Stimulated activated memory B cell treated with anti-CD40 and anti-IgM and Interleukin-4, amounts not matched to agents 10 μg/mL and 1 μg/mL and 100 μg/mL, for 72 hours (primary cell): Measurements from ENCODE around the gene ACAD11.

Experiments
- ATAC-seq: fragments of 150-1000 bp; cut with Tn5 transposase; 2 replicates; pipeline ENCODE4 v1.10.0; 2021
- H3K27ac Mint-ChIP-seq: one replicate; pipeline ENCODE4 v1.8.0; 2022; ENCODE audit warnings: mild to moderate bottlenecking, mixed read lengths
- H3K27me3 Mint-ChIP-seq: one replicate; pipeline ENCODE4 v1.8.0; 2022; ENCODE audit warnings: mixed read lengths
- H3K36me3 Mint-ChIP-seq: one replicate; pipeline ENCODE4 v1.8.0; 2022; ENCODE audit warnings: mixed read lengths
- H3K4me1 Mint-ChIP-seq: one replicate; pipeline ENCODE4 v1.8.0; 2022; ENCODE audit warnings: mixed read lengths
- H3K4me3 Mint-ChIP-seq: one replicate; pipeline ENCODE4 v1.8.0; 2022; ENCODE audit warnings: mild to moderate bottlenecking, moderate library complexity, mixed read lengths
- H3K9me3 Mint-ChIP-seq: one replicate; pipeline ENCODE4 v1.8.0; 2022; ENCODE audit warnings: mixed read lengths

The ACAD11 gene

GRCh38 chr3:132596816-132597433, 62.7 kb downstream of the ACAD11 start, which contains the start of gene ACKR4:
TSS of gene ACKR4 (plus strand) at chr3:132597270. CDS start at chr3:132600398, 3,128 bp downstream.
- H3K4me1 Mint-ChIP-seq: no peaks in the 10 kb centered on the region
- H3K36me3 Mint-ChIP-seq: peaks cover 51% of the 10 kb centered on the region
- H3K9me3 Mint-ChIP-seq: peaks cover 2% of the 10 kb centered on the region
- H3K27ac Mint-ChIP-seq: no peak within 1 kb of the TSS
- ATAC-seq: no peak
- no peaks in the 10 kb centered on the region for H3K27me3 Mint-ChIP-seq
- H3K4me3 Mint-ChIP-seq: no peak within 1 kb of the TSS

GRCh38 chr3:132596326-132596725, 63.3 kb downstream of the ACAD11 start:
- peaks cover 56% of the 10 kb centered on the region for H3K36me3 Mint-ChIP-seq
- H3K4me3 Mint-ChIP-seq: no peak overlapping the region

GRCh38 chr3:132595014-132595413, 64.6 kb downstream of the ACAD11 start:
- Mint-ChIP-seq H3K9me3 (peaks cover 5% of the 10 kb centered on the region), H3K36me3 (peaks cover 69% of the 10 kb centered on the region), H3K4me1 (no peaks in the 10 kb centered on the region), H3K27me3 (no peaks in the 10 kb centered on the region), H3K4me3 (no peak overlapping the region), H3K27ac (no peak overlapping the region)
- no peak for ATAC-seq

More at GRCh38 chr3:132596326-132596725, 63.3 kb downstream of the ACAD11 start:
- H3K4me1 Mint-ChIP-seq: no peaks in the 10 kb centered on the region
- peaks cover 2% of the 10 kb centered on the region for H3K9me3 Mint-ChIP-seq
- no peaks in the 10 kb centered on the region for H3K27me3 Mint-ChIP-seq
- H3K27ac Mint-ChIP-seq: no peak overlapping the region
- ATAC-seq: no peak

- H3K4me1 Mint-ChIP-seq: no peaks in the 10 kb centered on the region
Observed at GRCh38 chr3:132594498-132594897, 65.1 kb downstream of the ACAD11 start.

GRCh38 chr3:132593947-132594323, 65.7 kb downstream of the ACAD11 start:
- no peaks in the 10 kb centered on the region for H3K4me1 Mint-ChIP-seq
- ATAC-seq: no peak
- no peak overlapping the region for H3K27ac Mint-ChIP-seq
- peaks cover 69% of the 10 kb centered on the region for H3K36me3 Mint-ChIP-seq
- H3K27me3 Mint-ChIP-seq: no peaks in the 10 kb centered on the region
- no peak overlapping the region for H3K4me3 Mint-ChIP-seq
- H3K9me3 Mint-ChIP-seq: peaks cover 5% of the 10 kb centered on the region

More at GRCh38 chr3:132594498-132594897, 65.1 kb downstream of the ACAD11 start:
- no peak for ATAC-seq
- Mint-ChIP-seq H3K27me3 (no peaks in the 10 kb centered on the region), H3K36me3 (peaks cover 70% of the 10 kb centered on the region), H3K27ac (no peak overlapping the region), H3K4me3 (no peak overlapping the region), H3K9me3 (peaks cover 5% of the 10 kb centered on the region)

GRCh38 chr3:132593241-132593946, 66.2 kb downstream of the ACAD11 start:
- H3K27ac Mint-ChIP-seq: no peak overlapping the region
- H3K4me1 Mint-ChIP-seq: no peaks in the 10 kb centered on the region
- H3K4me3 Mint-ChIP-seq: no peak overlapping the region
- peaks cover 67% of the 10 kb centered on the region for H3K36me3 Mint-ChIP-seq
- ATAC-seq: no peak
- H3K27me3 Mint-ChIP-seq: no peaks in the 10 kb centered on the region
- H3K9me3 Mint-ChIP-seq: peaks cover 5% of the 10 kb centered on the region

GRCh38 chr3:132592216-132592615, 67.4 kb downstream of the ACAD11 start:
- ATAC-seq: no peak
- no peak overlapping the region for H3K4me3 Mint-ChIP-seq
- peaks cover 8% of the 10 kb centered on the region for H3K9me3 Mint-ChIP-seq
- peaks cover 74% of the 10 kb centered on the region for H3K36me3 Mint-ChIP-seq
- no peaks in the 10 kb centered on the region for H3K4me1 Mint-ChIP-seq
- H3K27me3 Mint-ChIP-seq: no peaks in the 10 kb centered on the region
- H3K27ac Mint-ChIP-seq: no peak overlapping the region

GRCh38 chr3:132587401-132587800, 72.2 kb downstream of the ACAD11 start:
- peaks cover 54% of the 10 kb centered on the region for H3K36me3 Mint-ChIP-seq
- ATAC-seq: no peak
- H3K9me3 Mint-ChIP-seq: peaks cover 8% of the 10 kb centered on the region
- H3K27ac Mint-ChIP-seq: no peak overlapping the region
- H3K27me3 Mint-ChIP-seq: no peaks in the 10 kb centered on the region
- no peak overlapping the region for H3K4me3 Mint-ChIP-seq
- H3K4me1 Mint-ChIP-seq: no peaks in the 10 kb centered on the region

- Mint-ChIP-seq H3K4me3 (no peak overlapping the region), H3K27ac (no peak overlapping the region), H3K36me3 (peaks cover 71% of the 10 kb centered on the region), H3K27me3 (no peaks in the 10 kb centered on the region), H3K9me3 (peaks cover 4% of the 10 kb centered on the region), H3K4me1 (no peaks in the 10 kb centered on the region)
- no peak for ATAC-seq
Observed at GRCh38 chr3:132573797-132574211, 85.8 kb downstream of the ACAD11 start.

GRCh38 chr3:132570016-132570415, 89.6 kb downstream of the ACAD11 start:
- peaks cover 4% of the 10 kb centered on the region for H3K9me3 Mint-ChIP-seq
- no peaks in the 10 kb centered on the region for H3K4me1 Mint-ChIP-seq
- no peak overlapping the region for H3K4me3 Mint-ChIP-seq
- peaks cover 63% of the 10 kb centered on the region for H3K36me3 Mint-ChIP-seq
- H3K27ac Mint-ChIP-seq: no peak overlapping the region
- no peaks in the 10 kb centered on the region for H3K27me3 Mint-ChIP-seq
- ATAC-seq: no peak

GRCh38 chr3:132569580-132569979, 90.0 kb downstream of the ACAD11 start:
- no peak for ATAC-seq
- no peaks in the 10 kb centered on the region for H3K4me1 Mint-ChIP-seq
- no peak overlapping the region for H3K27ac Mint-ChIP-seq
- H3K4me3 Mint-ChIP-seq: no peak overlapping the region
- H3K9me3 Mint-ChIP-seq: peaks cover 4% of the 10 kb centered on the region
- peaks cover 66% of the 10 kb centered on the region for H3K36me3 Mint-ChIP-seq
- no peaks in the 10 kb centered on the region for H3K27me3 Mint-ChIP-seq

- Mint-ChIP-seq H3K4me3 (no peak overlapping the region), H3K27ac (no peak overlapping the region), H3K36me3 (peaks cover 69% of the 10 kb centered on the region), H3K4me1 (peaks cover 3% of the 10 kb centered on the region), H3K27me3 (no peaks in the 10 kb centered on the region), H3K9me3 (peaks cover 4% of the 10 kb centered on the region)
- ATAC-seq: no peak
Observed at GRCh38 chr3:132569153-132569552, 90.5 kb downstream of the ACAD11 start.

GRCh38 chr3:132568422-132568821, 91.2 kb downstream of the ACAD11 start:
- Mint-ChIP-seq H3K27ac (no peak overlapping the region), H3K36me3 (peaks cover 69% of the 10 kb centered on the region), H3K9me3 (peaks cover 4% of the 10 kb centered on the region), H3K4me1 (peaks cover 10% of the 10 kb centered on the region), H3K4me3 (no peak overlapping the region), H3K27me3 (no peaks in the 10 kb centered on the region)
- ATAC-seq: no peak

- Mint-ChIP-seq H3K4me1 (peaks cover 14% of the 10 kb centered on the region), H3K9me3 (no peaks in the 10 kb centered on the region), H3K36me3 (peaks cover 60% of the 10 kb centered on the region), H3K27me3 (no peaks in the 10 kb centered on the region), H3K4me3 (no peak overlapping the region), H3K27ac (peak overlapping the region; percentile 35)
- no peak for ATAC-seq
Observed at GRCh38 chr3:132564070-132564465, 95.5 kb downstream of the ACAD11 start.

- no peak overlapping the region for H3K4me3 Mint-ChIP-seq
- peaks cover 14% of the 10 kb centered on the region for H3K4me1 Mint-ChIP-seq
- H3K27ac Mint-ChIP-seq: no peak overlapping the region
- no peaks in the 10 kb centered on the region for H3K9me3 Mint-ChIP-seq
- H3K27me3 Mint-ChIP-seq: no peaks in the 10 kb centered on the region
- H3K36me3 Mint-ChIP-seq: peaks cover 60% of the 10 kb centered on the region
- ATAC-seq: no peak
Observed at GRCh38 chr3:132563420-132564069, 96.1 kb downstream of the ACAD11 start.
